ENCODE results near the gene WSB2.

The WSB2 gene

DNA sequence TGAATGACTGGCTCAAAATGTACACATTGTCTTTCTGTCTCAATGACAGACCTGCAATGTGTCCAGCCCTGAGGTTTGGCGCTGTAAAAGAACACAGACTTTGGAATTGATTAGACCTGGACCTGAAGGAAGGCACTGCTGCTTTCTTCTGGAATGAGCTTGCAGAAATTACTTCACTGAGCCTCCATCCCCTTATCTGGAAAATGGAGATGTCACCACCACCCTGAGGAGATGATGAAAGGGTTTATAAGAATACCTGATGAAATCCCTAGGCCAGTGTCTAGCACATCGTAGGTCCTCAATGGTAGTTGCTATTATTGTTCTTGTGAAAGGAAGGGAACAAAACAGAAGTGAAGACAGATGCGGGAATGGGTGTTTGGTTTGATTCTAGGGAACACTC, 9.7 kb upstream of the WSB2 start:
- Histone ChIP-seq H4K20me1 (ENCODE audit: insufficient read depth, low read length) (no peaks in the 10 kb centered on the region), H3K4me2 (ENCODE audit: low read length) (no peak overlapping the region), H3K9ac (ENCODE audit: low read length) (no peak overlapping the region), H3K27ac (ENCODE audit: low read depth, low read length, poor library complexity, severe bottlenecking) (no peak overlapping the region), H3K27me3 (ENCODE audit: insufficient read depth, low read length) (0 out of 2 replicates have a peak, but pooled peaks cover 4% of the 10 kb centered on the region), H3K4me3 (ENCODE audit: low read depth, low read length, poor library complexity, severe bottlenecking) (no peak overlapping the region), H2AFZ (ENCODE audit: low read length) (no peak overlapping the region), H3F3A (ENCODE audit: insufficient read depth, low read length) (no peaks in the 10 kb centered on the region), H3K4me1 (ENCODE audit: insufficient read depth, low read length, severe bottlenecking) (no peaks in the 10 kb centered on the region), H3K9me3 (ENCODE audit: low read length) (no peaks in the 10 kb centered on the region), H3K9me2 (ENCODE audit: low read depth, low read length) (no peaks in the 10 kb centered on the region), H3K36me3 (ENCODE audit: insufficient read depth, low read length) (no peaks in the 10 kb centered on the region), H3K79me2 (ENCODE audit: insufficient read depth, low read length) (no peaks in the 10 kb centered on the region)
- TF ChIP-seq, protein P1, sequence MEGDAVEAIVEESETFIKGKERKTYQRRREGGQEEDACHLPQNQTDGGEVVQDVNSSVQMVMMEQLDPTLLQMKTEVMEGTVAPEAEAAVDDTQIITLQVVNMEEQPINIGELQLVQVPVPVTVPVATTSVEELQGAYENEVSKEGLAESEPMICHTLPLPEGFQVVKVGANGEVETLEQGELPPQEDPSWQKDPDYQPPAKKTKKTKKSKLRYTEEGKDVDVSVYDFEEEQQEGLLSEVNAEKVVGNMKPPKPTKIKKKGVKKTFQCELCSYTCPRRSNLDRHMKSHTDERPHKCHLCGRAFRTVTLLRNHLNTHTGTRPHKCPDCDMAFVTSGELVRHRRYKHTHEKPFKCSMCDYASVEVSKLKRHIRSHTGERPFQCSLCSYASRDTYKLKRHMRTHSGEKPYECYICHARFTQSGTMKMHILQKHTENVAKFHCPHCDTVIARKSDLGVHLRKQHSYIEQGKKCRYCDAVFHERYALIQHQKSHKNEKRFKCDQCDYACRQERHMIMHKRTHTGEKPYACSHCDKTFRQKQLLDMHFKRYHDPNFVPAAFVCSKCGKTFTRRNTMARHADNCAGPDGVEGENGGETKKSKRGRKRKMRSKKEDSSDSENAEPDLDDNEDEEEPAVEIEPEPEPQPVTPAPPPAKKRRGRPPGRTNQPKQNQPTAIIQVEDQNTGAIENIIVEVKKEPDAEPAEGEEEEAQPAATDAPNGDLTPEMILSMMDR (IDR thresholded peaks at IDR 0.05; ENCODE audit: low read length): no peak
- no peak for TF ChIP-seq EZH2 (IDR thresholded peaks at IDR 0.05; ENCODE audit: borderline replicate concordance, low read length)

DNA sequence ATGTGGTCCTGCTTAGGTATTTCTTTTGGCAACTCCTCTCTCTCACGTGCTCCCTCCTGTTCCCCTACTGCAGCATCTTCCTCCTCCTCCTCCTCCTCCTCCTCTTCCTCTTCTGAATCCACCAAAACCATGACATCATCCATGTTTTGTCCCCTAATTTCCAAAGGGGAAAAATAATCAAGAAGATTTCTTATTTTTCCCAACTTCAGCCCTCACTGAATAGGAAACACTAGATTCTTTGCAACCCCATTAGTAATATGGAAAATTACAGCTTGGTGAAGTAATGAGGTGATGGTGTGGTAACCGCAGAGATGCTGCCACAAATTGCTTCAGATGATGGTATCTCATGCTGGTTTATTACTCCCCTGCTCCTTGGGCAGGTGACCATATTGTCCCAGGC, 7.5 kb upstream of the WSB2 start:
- Histone ChIP-seq H3K9me3 (ENCODE audit: low read length) (no peaks in the 10 kb centered on the region), H3F3A (ENCODE audit: insufficient read depth, low read length) (no peaks in the 10 kb centered on the region), H3K4me1 (ENCODE audit: insufficient read depth, low read length, severe bottlenecking) (no peaks in the 10 kb centered on the region), H4K20me1 (ENCODE audit: insufficient read depth, low read length) (no peaks in the 10 kb centered on the region), H3K9ac (ENCODE audit: low read length) (no peak overlapping the region), H3K4me3 (ENCODE audit: low read depth, low read length, poor library complexity, severe bottlenecking) (no peak overlapping the region), H3K9me2 (ENCODE audit: low read depth, low read length) (no peaks in the 10 kb centered on the region), H3K36me3 (ENCODE audit: insufficient read depth, low read length) (no peaks in the 10 kb centered on the region), H2AFZ (ENCODE audit: low read length) (no peak overlapping the region), H3K79me2 (ENCODE audit: insufficient read depth, low read length) (no peaks in the 10 kb centered on the region), H3K27me3 (ENCODE audit: insufficient read depth, low read length) (peaks cover 8% of the 10 kb centered on the region; the same call in 1 of the 2 replicates), H3K27ac (ENCODE audit: low read depth, low read length, poor library complexity, severe bottlenecking) (no peak overlapping the region), H3K4me2 (ENCODE audit: low read length) (no peak overlapping the region)
- TF ChIP-seq, protein P1 (IDR thresholded peaks at IDR 0.05; ENCODE audit: low read length): no peak
- no peak for TF ChIP-seq EZH2 (IDR thresholded peaks at IDR 0.05; ENCODE audit: borderline replicate concordance, low read length)

DNA sequence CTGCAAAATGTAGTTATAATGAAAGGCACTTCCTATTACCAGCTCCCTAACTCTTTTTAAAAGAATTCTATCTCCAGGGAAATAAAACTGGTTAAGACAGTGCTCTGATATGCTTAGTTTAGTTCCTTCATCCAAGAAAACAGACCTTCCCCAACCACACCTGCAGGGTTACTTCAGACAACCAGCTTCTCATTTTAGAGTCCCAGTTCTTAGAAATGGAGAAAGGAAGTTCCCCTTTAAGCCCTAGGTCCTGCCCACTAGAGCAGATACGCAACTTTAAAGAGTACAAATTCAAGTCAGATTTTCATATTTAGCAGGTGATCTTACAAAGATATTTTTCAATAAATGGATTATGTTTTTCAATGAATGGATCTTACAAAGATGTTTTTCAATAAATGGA, 4.4 kb upstream of the WSB2 start:
- H3K9me2 ChIP-seq (ENCODE audit: low read depth, low read length): no peaks in the 10 kb centered on the region
- H3K79me2 ChIP-seq (ENCODE audit: insufficient read depth, low read length): no peaks in the 10 kb centered on the region
- no peaks in the 10 kb centered on the region for H3F3A ChIP-seq (ENCODE audit: insufficient read depth, low read length)
- H3K27ac ChIP-seq (ENCODE audit: low read depth, low read length, poor library complexity, severe bottlenecking): no peak overlapping the region
- H4K20me1 ChIP-seq (ENCODE audit: insufficient read depth, low read length): no peaks in the 10 kb centered on the region
- TF ChIP-seq, protein P1 (IDR thresholded peaks at IDR 0.05; ENCODE audit: low read length): no peak
- TF ChIP-seq EZH2 (IDR thresholded peaks at IDR 0.05; ENCODE audit: borderline replicate concordance, low read length): no peak
- no peak overlapping the region for H2AFZ ChIP-seq (ENCODE audit: low read length)
- H3K9me3 ChIP-seq (ENCODE audit: low read length): no peaks in the 10 kb centered on the region
- no peak overlapping the region for H3K9ac ChIP-seq (ENCODE audit: low read length)
- peaks cover 13% of the 10 kb centered on the region for H3K4me1 ChIP-seq (ENCODE audit: insufficient read depth, low read length, severe bottlenecking)
- H3K27me3 ChIP-seq (ENCODE audit: insufficient read depth, low read length): peaks cover 8% of the 10 kb centered on the region; the same call in 1 of the 2 replicates
- H3K36me3 ChIP-seq (ENCODE audit: insufficient read depth, low read length): no peaks in the 10 kb centered on the region
- H3K4me2 ChIP-seq (ENCODE audit: low read length): no peak overlapping the region
- no peak overlapping the region for H3K4me3 ChIP-seq (ENCODE audit: low read depth, low read length, poor library complexity, severe bottlenecking)
